K562 (cell line): ENCODE measurements around the gene PTGR3.

Experiments used
- EZH2 ChIP-seq: IDR thresholded peaks from 2 replicates; pipeline ENCODE4 v1.6.1; 2012; ENCODE audit warnings: low read depth, mild to moderate bottlenecking, inconsistent platforms, low read length, borderline replicate concordance
- FOXJ3 ChIP-seq: sonication (generic); formaldehyde crosslinking; IDR thresholded peaks from 2 replicates; pipeline ENCODE4 v1.4.0; 2020; ENCODE audit warnings: mild to moderate bottlenecking, missing genetic modification reagents
- MEIS2 ChIP-seq: fragments of 450-650 bp; IDR thresholded peaks from 2 replicates; pipeline ENCODE4 v1.6.1; 2014; ENCODE audit warnings: mild to moderate bottlenecking; ENCODE audit not compliant: partially characterized antibody
- MTF1 ChIP-seq: fragments of 250-450 bp; sonication (Bioruptor Pico); IDR thresholded peaks from 2 replicates; pipeline ENCODE4 v1.9.0; 2021; ENCODE audit warnings: moderate library complexity, mild to moderate bottlenecking, inconsistent platforms, borderline replicate concordance
- SMAD4 ChIP-seq: fragments of 250-450 bp; sonication (Bioruptor Pico); conservative IDR thresholded peaks from 2 replicates; pipeline ENCODE4 v1.8.0; 2021; ENCODE audit warnings: inconsistent platforms, mild to moderate bottlenecking, moderate library complexity
- SMARCC2 ChIP-seq: fragments of 450-650 bp; IDR thresholded peaks from 2 replicates; pipeline ENCODE4 v1.6.1; 2017; ENCODE audit warnings: antibody characterized with exemption, moderate library complexity, mild to moderate bottlenecking, low read depth

DNA sequence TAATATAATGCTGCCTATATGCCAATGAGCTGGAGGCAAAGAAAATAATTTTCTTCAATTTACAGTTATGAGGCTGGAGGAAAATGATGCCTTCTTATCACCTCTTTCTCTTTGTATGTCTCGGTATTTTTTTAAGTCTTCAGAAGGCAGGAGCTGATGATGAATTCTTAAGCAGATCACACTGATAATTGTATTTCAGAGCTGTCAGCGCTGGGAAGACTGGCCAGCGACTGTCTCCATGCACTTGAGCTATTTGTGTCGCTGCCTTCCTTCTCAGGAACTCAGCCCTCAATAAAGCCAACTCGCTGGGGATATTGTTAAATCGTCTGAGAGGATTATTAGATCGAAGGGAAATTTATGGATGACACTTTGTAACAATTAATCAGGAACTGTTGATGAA, 40.3 kb downstream of the PTGR3 start:
- TF ChIP-seq SMAD4 = no peak
- TF ChIP-seq MTF1 (CRISPR knock-in tag) = no peak
- no peak for TF ChIP-seq EZH2
- no peak for TF ChIP-seq SMARCC2
- TF ChIP-seq MEIS2 = no peak
- TF ChIP-seq FOXJ3 (CRISPR knock-in tag) = no peak
